HG03565 (cell line): ENCODE data around the gene SLC13A4.

Experiments
- ATAC-seq: cut with Tn5 transposase; IDR thresholded peaks from one replicate; pipeline ENCODE4 v1.9.1; 2021; ENCODE audit warnings: mild to moderate bottlenecking, moderate library complexity; ENCODE audit not compliant: unreplicated experiment

SLC13A4 gene

GRCh38 chr7:135721198-135721820 is 6.7 kb downstream of the SLC13A4 start:
- no peak for ATAC-seq

GRCh38 chr7:135719688-135720087 is 8.3 kb downstream of the SLC13A4 start:
- no peak for ATAC-seq

- ATAC-seq: no peak
Observed at GRCh38 chr7:135718794-135719437, 9.1 kb downstream of the SLC13A4 start.

GRCh38 chr7:135718219-135718618 is 9.8 kb downstream of the SLC13A4 start:
- no peak for ATAC-seq

GRCh38 chr7:135717693-135718092 is 10.3 kb downstream of the SLC13A4 start:
- ATAC-seq: no peak

GRCh38 chr7:135716677-135717238 is 11.2 kb downstream of the SLC13A4 start:
- no peak for ATAC-seq

- no peak for ATAC-seq
Observed at GRCh38 chr7:135715673-135716072, 12.3 kb downstream of the SLC13A4 start.

- no peak for ATAC-seq
Observed at GRCh38 chr7:135715055-135715522, 12.9 kb downstream of the SLC13A4 start.

GRCh38 chr7:135714534-135715009 is 13.4 kb downstream of the SLC13A4 start:
- ATAC-seq: no peak

- ATAC-seq: no peak
Observed at GRCh38 chr7:135713836-135714470, 14.0 kb downstream of the SLC13A4 start.

- ATAC-seq: no peak
Observed at GRCh38 chr7:135712796-135713195, 15.2 kb downstream of the SLC13A4 start.

- ATAC-seq: no peak
Observed at GRCh38 chr7:135712182-135712782, 15.7 kb downstream of the SLC13A4 start.

- ATAC-seq: no peak
Observed at GRCh38 chr7:135711139-135711469, 16.9 kb downstream of the SLC13A4 start.

- no peak for ATAC-seq
Observed at GRCh38 chr7:135710417-135711138, 17.4 kb downstream of the SLC13A4 start.

GRCh38 chr7:135709508-135709907 is 18.5 kb downstream of the SLC13A4 start:
- ATAC-seq: no peak

GRCh38 chr7:135708041-135708440 is 19.9 kb downstream of the SLC13A4 start:
- no peak for ATAC-seq

GRCh38 chr7:135707570-135707966 is 20.4 kb downstream of the SLC13A4 start:
- ATAC-seq: no peak

GRCh38 chr7:135706858-135707569 is 21.0 kb downstream of the SLC13A4 start:
- no peak for ATAC-seq

GRCh38 chr7:135706038-135706742 is 21.8 kb downstream of the SLC13A4 start:
- no peak for ATAC-seq

- no peak for ATAC-seq
Observed at GRCh38 chr7:135704698-135705097, 23.3 kb downstream of the SLC13A4 start.
